22Rv1 (cell line): ENCODE measurements around the gene WDR64.

Experiments
- CTCF ChIP-seq: fragments of 450-650 bp; IDR thresholded peaks from 2 replicates; pipeline ENCODE4 v1.5.1; 2017; ENCODE audit warnings: mild to moderate bottlenecking
- ZFX ChIP-seq: fragments of 450-650 bp; IDR thresholded peaks from 2 replicates; pipeline ENCODE4 v1.6.1; 2017; ENCODE audit warnings: antibody characterized with exemption, borderline replicate concordance

- no peak for TF ChIP-seq CTCF
- TF ChIP-seq ZFX = no peak
Observed at GRCh38 chr1:241799416-241799815, 147.3 kb downstream of the WDR64 start.
